GM19099 (cell line): ENCODE measurements around the gene DNMBP.

Source experiments
- POLR2A ChIP-seq: IDR thresholded peaks from 3 replicates; pipeline ENCODE4 v1.6.1; 2011; ENCODE audit warnings: low read depth; ENCODE audit not compliant: insufficient read length; ENCODE audit errors: extremely low read depth

Gene DNMBP

GRCh38 chr10:99952799-99953198 is 56.9 kb downstream of the DNMBP start:
- TF ChIP-seq POLR2A = no peak

DNA sequence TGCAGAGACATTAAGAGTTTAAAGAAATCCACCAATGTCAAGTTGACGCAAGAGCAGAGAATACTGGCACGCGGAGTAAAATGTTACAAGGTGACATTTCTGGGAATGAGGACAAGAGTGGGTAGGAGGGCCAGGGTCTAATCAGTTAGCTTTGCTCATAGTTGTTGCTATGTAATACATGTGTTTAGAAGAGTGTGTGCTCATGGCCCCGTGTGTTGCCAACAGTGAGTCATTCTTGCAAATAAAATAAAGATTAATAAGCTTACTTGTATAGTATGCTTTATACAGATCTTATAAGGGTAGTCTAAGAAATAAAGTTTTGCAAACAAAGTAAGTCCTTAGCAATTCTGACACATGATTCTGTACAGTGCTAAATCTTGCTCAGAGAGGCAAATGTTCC is 64.5 kb downstream of the DNMBP start:
- no peak for TF ChIP-seq POLR2A

GRCh38 chr10:99944860-99945259 is 64.9 kb downstream of the DNMBP start:
- TF ChIP-seq POLR2A = no peak

DNA sequence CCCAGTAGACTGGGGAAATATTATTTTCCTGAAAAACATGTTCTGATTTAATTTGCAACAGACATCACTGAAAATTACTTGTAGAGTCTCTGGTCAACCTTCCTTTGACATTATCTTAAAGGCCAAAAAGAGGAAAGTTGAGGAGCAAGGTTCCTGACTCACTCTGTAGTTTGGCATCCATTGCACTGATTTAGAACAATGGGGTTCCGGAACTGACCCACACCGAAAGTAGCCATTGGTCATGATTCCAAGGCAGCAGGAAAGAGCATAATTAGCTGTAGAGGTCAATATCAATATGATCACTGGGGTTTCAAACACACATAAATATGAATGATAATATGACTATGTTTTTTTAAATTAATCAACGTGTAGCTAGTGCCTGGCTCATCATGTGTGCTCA is 65.8 kb downstream of the DNMBP start:
- no peak for TF ChIP-seq POLR2A

GRCh38 chr10:99941942-99942820 is 67.6 kb downstream of the DNMBP start:
- TF ChIP-seq POLR2A = no peak

DNA sequence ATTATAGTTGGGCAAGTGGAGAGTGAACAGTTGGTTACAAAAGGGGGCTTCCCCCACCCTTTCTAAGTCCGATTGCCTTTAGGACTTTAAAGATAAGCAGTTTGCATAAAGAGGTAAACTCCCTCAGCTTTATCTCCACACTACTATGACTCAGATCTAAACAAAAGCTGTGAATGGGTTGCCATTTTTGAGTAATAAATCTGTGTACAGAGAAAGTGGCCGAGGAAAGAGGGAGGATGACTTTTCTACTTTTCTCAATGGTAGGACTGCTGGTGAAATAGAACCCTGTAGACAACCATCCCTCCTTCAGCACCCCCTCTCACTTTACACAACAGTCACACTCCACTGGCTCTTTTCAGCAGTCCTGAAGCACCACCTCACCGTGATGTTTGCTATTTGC is 71.2 kb downstream of the DNMBP start:
- no peak for TF ChIP-seq POLR2A

- no peak for TF ChIP-seq POLR2A
Measured at GRCh38 chr10:99937630-99938029, 72.1 kb downstream of the DNMBP start.

- no peak for TF ChIP-seq POLR2A
Measured at GRCh38 chr10:99930731-99931550, 78.8 kb downstream of the DNMBP start.

GRCh38 chr10:99929360-99929759 is 80.4 kb downstream of the DNMBP start:
- TF ChIP-seq POLR2A = no peak

- no peak for TF ChIP-seq POLR2A
Measured at GRCh38 chr10:99927721-99928280, 81.9 kb downstream of the DNMBP start.

DNA sequence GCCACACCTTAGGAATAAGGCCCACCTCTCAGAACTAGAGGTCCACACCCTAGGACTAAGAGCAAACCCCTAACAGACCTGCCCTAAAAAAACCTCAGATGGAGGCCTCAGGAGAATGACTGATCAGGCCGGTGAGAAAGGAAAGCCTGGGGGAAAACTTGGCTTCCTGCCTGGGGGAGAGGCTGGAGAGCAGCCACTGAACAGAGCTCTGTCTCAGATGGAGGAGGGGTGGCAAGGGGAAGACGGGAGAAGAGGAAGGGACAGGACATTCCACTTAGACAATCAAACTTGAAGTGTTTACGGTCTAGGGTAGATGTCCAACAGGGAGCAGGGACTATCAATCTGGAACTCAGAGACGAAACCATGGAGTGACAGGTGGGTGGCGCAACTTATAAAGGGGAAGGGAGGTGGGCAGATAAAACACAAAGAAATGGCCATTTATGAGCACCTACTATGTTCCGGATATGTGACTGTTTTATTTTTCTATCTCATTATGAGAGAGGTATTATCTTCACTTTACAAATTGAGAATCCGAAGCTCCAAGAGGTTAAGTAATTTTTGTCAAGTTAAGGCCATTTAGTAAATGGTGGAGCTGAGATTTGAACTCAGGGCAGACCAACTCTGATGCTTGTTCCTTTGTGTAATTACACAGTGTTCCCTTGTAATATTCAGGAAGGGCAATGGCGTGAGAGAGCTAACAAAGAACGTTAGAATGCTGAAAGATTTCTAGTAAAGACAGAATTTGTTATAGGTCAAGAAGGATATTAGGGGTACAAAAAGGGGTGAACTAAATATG is 82.6 kb downstream of the DNMBP start:
- TF ChIP-seq POLR2A = no peak

GRCh38 chr10:99924451-99925255 is 85.1 kb downstream of the DNMBP start:
- no peak for TF ChIP-seq POLR2A

GRCh38 chr10:99921948-99922347 is 87.8 kb downstream of the DNMBP start:
- no peak for TF ChIP-seq POLR2A

GRCh38 chr10:99920901-99921300 is 88.8 kb downstream of the DNMBP start:
- TF ChIP-seq POLR2A = no peak
